HG03342 (cell line): ENCODE measurements around the gene FOXL3.
"Not testable (repeated sequence)": the region's sequence is repeated elsewhere in the genome, so short reads cannot be mapped to it uniquely, and the experiment has no call there.

ENCODE experiments used
- ATAC-seq: cut with Tn5 transposase; IDR thresholded peaks from one replicate; pipeline ENCODE4 v1.9.1; 2021; ENCODE audit warnings: mild to moderate bottlenecking, moderate library complexity; ENCODE audit not compliant: unreplicated experiment

Gene FOXL3

GRCh38 chr7:254337-255037 is 35.5 kb upstream of the FOXL3 start:
- ATAC-seq: no peak

- no peak for ATAC-seq
Measured at GRCh38 chr7:255038-255435, 34.9 kb upstream of the FOXL3 start.

GRCh38 chr7:255721-256361 is 34.1 kb upstream of the FOXL3 start:
- ATAC-seq: no peak

GRCh38 chr7:256461-256940 is 33.5 kb upstream of the FOXL3 start:
- ATAC-seq: no peak

- ATAC-seq: no peak
Measured at GRCh38 chr7:256981-257646, 32.9 kb upstream of the FOXL3 start.

- ATAC-seq: no peak
Measured at GRCh38 chr7:257647-257992, 32.4 kb upstream of the FOXL3 start.

- ATAC-seq: no peak
Measured at GRCh38 chr7:258476-259190, 31.3 kb upstream of the FOXL3 start.

GRCh38 chr7:259191-259505 is 30.8 kb upstream of the FOXL3 start:
- ATAC-seq: no peak

GRCh38 chr7:259751-260405 is 30.1 kb upstream of the FOXL3 start:
- no peak for ATAC-seq

- ATAC-seq: no peak
Measured at GRCh38 chr7:260441-261281, 29.3 kb upstream of the FOXL3 start.

- no peak for ATAC-seq
Measured at GRCh38 chr7:261341-262250, 28.4 kb upstream of the FOXL3 start.

GRCh38 chr7:262251-262572 is 27.8 kb upstream of the FOXL3 start:
- ATAC-seq: no peak

- not testable (repeated sequence) for ATAC-seq
Measured at GRCh38 chr7:262631-263311, 27.2 kb upstream of the FOXL3 start.

GRCh38 chr7:263483-264351 is 26.3 kb upstream of the FOXL3 start:
- not testable (repeated sequence) for ATAC-seq

- ATAC-seq: no peak
Measured at GRCh38 chr7:264541-265191, 25.3 kb upstream of the FOXL3 start.

- no peak for ATAC-seq
Measured at GRCh38 chr7:265192-265997, 24.6 kb upstream of the FOXL3 start.
